Iris pigment epithelial cell (primary cell): ENCODE measurements around the gene PADI1.
"Not testable (repeated sequence)": the region's sequence is repeated elsewhere in the genome, so short reads cannot be mapped to it uniquely, and the experiment has no call there.

Experiments used
- DNase-seq: peaks from one replicate; pipeline ENCODE4 v3.0.0-alpha.2; 2011; ENCODE audit warnings: low read depth

Gene PADI1

GRCh38 chr1:17215545-17215890, 10.6 kb downstream of the PADI1 start:
- peak; percentile 9 for DNase-seq

DNA sequence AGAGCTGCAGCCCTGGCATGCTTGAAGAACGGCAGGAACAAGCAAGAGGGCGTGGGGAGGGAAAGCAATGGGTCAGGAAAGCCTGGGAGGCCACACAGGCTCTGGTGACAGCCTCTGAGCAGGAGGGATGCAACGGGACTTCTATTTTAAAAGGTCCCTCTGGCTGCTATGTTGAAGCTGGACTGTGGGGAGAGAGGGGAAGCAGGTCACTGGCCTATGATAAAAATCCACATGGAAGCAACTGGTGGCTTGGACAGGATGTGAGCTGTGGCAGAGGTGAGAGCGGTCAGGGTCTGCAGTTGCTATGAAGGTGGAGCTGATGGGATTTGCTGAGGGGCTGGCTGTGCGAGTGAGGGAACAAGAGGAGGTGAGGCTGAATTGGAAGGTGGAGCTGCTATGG, 11.2 kb downstream of the PADI1 start:
- DNase-seq, result no peak

DNA sequence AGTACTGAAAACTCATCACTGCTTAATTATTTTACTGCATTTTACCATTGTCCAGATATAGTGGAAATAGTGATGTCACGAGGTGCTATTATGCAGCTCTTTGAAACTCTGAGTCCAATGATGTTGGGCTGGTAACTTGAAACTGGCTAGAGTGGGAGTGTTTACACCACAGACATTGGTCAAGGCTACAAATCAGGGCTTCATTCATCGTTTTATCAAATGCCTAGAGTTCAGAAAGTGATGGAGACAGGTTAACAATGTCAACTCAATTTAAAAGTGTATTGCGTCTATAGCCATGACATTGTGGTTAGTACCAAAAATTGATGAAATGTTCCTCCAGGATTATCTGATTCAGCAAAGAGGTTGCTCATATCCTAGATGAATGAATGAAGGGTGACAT, 12.7 kb downstream of the PADI1 start:
- no peak for DNase-seq

GRCh38 chr1:17218939-17219338, 14.0 kb downstream of the PADI1 start:
- no peak for DNase-seq

GRCh38 chr1:17220287-17220686, 15.4 kb downstream of the PADI1 start:
- DNase-seq, result no peak

- DNase-seq, result no peak
Measured at GRCh38 chr1:17222557-17222956, 17.6 kb downstream of the PADI1 start.

DNA sequence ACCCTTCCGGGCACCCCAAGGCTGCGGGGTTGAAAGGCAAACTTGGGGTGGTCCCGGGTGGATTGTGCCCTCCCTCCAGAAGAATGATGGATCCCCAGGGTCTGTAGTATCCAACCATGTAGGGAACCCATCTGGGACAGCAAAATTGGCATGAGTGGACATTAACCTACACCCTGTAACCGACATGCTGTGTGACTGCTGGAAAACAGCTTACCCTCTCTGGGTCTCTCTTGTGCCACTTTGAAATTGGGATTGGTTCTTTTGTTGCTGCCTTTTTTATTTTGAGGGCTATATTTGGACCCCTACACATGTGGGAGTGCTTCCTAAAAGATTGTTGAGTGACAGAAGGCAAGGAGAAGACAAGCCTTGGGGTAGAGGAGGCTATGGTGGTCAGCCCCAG, 19.5 kb downstream of the PADI1 start:
- no peak for DNase-seq

DNA sequence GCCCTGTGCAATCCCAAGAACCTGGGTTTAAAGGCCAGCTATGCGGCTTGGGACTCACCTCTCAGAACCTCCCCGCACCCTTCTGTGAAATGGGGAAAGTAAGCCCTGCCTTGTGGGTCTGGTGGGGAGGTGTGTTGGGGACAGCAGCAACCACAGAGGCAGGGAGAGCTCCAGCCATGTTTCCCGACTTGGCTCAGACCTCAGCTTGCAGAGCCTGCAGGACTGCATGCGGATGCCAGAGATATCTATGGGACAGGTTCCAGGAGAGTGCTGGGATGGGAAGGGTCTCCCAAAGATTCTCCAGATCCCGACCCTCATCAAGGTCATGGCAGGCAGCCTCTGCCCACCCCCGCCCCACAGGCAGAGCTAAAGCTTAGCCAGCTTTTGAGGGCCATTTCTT, 20.2 kb downstream of the PADI1 start:
- DNase-seq, result no peak

DNA sequence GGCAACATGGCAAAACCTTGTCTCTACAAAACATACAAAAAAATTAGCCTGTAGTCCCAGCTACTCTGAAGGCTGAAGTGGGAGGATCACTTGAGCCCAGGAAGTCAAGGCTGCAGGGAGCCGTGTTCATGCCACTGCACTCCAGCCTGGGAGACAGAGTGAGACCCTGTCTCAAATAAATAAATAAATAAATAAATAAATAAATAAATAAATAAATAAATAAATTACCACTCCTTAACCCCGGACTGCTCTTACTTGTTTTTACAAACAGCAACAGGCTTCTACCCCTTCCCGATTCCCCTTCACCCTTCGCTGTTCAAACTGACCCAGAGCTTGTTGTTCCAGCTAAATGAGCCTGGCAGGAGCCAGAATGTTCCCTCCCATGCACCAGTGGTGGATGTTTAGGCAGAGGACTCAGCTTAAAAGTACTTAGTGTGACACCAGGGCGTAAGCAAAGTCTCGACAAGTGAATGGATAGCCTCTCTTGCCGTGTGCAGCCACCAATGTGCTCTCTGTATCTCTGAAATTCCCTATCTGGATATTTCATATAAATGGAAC, 22.5 kb downstream of the PADI1 start:
- DNase-seq, result no peak

- no peak for DNase-seq
Measured at GRCh38 chr1:17228619-17229018, 23.7 kb downstream of the PADI1 start.

DNA sequence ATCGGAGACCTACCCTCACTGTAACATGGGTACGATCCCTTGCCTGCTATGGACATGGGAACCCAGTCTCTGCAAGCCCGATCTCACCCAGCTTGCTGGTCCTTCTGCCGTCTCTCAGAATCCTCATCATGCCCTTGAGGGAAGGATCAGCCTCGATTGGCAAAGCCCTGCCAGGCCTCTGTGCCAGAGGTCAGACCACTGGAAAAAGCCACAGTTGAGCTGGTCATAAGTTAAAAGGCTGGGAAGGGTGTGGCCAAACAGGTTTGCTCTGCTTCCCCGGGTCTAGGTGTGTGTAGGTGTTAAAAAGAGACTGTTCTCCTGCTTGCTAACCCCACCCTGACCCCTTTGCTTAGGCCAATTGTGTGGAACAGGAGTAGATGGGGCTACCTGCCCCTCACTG, 24.5 kb downstream of the PADI1 start:
- DNase-seq, result no peak

DNA sequence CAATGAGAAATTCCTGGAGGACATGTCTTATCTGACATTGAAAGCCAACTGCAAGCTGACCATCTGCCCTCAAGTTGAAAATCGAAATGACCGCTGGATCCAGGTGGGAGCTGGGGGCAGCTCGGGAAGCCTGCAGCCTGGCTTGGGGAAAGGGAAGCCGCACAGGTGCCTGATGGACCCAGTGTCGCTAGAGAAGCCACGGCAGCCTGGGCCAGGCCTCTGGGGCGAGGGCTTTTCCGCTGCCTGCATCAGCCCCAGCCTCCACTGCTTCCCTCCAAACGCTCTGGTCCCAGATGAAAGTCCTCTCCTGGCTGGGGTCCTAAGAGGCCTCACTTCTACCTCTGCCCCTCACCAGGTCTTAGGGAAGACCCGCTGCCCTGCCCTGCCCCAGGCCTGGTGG, 25.2 kb downstream of the PADI1 start:
- no peak for DNase-seq

- no peak for DNase-seq
Measured at GRCh38 chr1:17230671-17231310, 25.9 kb downstream of the PADI1 start.

GRCh38 chr1:17232759-17233661, 28.1 kb downstream of the PADI1 start:
- DNase-seq, result peak; percentile 82

DNA sequence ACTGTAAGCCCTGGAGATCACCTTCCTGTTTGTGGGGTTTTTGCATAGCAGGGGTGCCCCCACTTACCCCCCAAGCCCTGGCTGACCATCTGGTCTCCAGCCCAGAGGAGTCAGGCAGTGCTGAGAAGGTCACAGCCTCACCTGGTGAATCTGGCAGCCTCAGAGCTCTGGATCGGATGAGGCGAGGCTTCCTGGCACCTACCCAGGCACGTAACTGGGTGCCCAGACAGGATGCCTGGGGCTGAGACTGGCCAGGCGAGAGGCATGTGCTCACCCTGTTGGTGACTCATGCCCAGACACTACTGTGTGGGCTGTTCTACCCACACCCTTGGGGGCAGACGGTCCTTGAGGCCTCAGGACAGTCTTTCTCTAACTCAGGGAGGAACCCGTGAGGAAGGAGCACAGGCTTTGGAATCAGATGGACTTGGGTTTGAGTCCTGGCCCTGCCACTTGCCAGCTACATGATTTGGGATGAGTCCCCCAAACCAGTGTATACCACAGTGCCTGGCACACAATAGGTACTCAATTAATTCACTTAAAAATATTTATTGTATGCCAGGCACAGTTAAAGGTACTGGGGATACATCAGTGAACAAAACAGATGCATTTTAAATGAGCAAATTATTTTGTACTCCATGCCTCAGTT, 28.9 kb downstream of the PADI1 start:
- peak; percentile 80 for DNase-seq

DNA sequence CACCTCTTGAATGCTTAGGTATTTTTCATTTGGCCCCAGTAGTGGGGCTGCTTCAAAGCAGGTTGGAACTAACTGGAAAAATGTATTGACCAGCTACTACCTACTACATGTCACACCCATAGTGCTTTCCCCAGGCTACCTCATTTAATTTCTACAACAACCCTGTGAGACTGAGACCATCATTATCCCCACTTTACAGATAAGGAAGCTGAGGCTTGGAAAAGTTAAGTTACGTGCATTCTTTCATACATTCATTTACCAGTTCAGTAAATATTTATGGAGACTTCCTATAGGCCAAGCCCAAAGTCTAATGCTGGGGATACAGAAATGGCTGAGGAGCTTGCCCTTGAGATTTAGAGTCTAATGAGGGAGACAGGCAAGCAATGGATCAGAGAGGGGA, 29.5 kb downstream of the PADI1 start:
- DNase-seq, result no peak

- no peak for DNase-seq
Measured at GRCh38 chr1:17235135-17235885, 30.4 kb downstream of the PADI1 start.

- peak; percentile 78 for DNase-seq
Measured at GRCh38 chr1:17236779-17237560, 32.0 kb downstream of the PADI1 start.

DNA sequence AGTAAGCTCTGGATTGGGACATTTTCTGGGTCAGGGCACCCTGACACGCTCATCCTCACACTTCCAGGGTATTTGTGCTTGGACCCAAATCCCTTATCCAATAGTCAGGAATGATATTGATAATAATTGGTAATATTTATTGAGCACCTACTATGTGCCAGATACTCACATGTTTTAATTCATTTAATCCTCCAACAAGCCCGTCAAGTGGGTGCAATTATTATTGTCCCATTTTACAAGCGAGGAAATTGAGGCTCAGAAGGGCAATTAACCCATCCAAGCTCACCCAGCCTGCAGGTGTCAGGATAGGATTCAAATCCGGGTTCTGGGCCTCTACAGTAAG, 32.6 kb downstream of the PADI1 start:
- DNase-seq, result no peak

DNA sequence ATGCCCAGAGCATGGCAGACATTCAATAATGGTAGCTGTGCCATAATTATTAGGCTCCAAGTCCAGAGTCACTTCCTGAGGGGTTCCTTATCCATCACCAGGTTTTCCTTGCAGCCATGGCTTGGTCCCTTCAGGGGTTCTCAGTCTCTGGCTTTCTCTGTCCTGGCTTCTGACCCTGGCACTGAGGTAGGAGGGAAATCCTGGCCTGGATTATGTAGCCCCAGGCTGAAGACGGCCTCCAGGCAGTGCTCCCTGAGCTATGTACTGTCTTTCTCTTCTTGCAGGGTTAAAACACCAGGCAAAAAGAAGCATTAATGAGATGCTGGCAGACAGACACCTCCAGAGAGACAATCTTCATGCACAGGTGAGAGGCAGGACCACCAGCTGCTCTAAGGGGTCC, 34.5 kb downstream of the PADI1 start:
- peak; percentile 97 for DNase-seq

GRCh38 chr1:17241011-17241779, 36.3 kb downstream of the PADI1 start:
- DNase-seq, result not testable (repeated sequence)
